Sigmoid colon (tissue), 7 donors: Measurements from ENCODE around the gene ARID3B. TPM values are rescaled to one million over a fixed set of nuclear protein-coding genes. Genes with fewer than 3 reads are reported as not detected.

ENCODE experiments used
- DNase-seq: peaks from one replicate; pipeline ENCODE4 v3.0.0-alpha.2; 2019
- H3K27ac ChIP-seq, 4 donors: fragments of 200-600 bp; sonication (generic); one replicate each; pipeline ENCODE4 v1.5.1; 2016 to 2019; ENCODE audit warnings: mild to moderate bottlenecking in 1 of 4
- H3K27me3 ChIP-seq, 3 donors: fragments of 200-600 bp; sonication (generic); one replicate each; pipeline ENCODE4 v1.5.1; 2019; ENCODE audit warnings: mild to moderate bottlenecking in 1 of 3
- H3K36me3 ChIP-seq, 4 donors: fragments of 200-600 bp; sonication (generic); one replicate each; pipeline ENCODE4 v1.5.1; 2016 to 2019
- H3K4me1 ChIP-seq, 4 donors: fragments of 200-600 bp; sonication (generic); one replicate each; pipeline ENCODE4 v1.5.1; 2017 to 2019
- H3K4me3 ChIP-seq, 4 donors: fragments of 200-600 bp; sonication (generic); one replicate each; pipeline ENCODE4 v1.5.1; 2017 to 2019; ENCODE audit warnings: mild to moderate bottlenecking in 2 of 4, moderate library complexity in 1 of 4
- H3K9me3 ChIP-seq, 4 donors: fragments of 200-600 bp in 3 of 4; sonication (generic) in 3 of 4; one replicate each; pipeline versions ENCODE4 v1.5.1 to v1.6.1; 2013 to 2019
- EP300 ChIP-seq, 4 donors: sonication (generic); formaldehyde crosslinking; IDR thresholded peaks; one replicate each; pipeline ENCODE4 v1.6.1; 2017; ENCODE audit warnings: antibody characterized with exemption in 4 of 4
- POLR2A ChIP-seq, 2 donors: fragments of 450-650 bp; IDR thresholded peaks; one replicate each; pipeline ENCODE4 v1.6.1; 2016; ENCODE audit warnings: antibody characterized with exemption in 2 of 2, mild to moderate bottlenecking in 2 of 2, moderate library complexity in 2 of 2
- POLR2AphosphoS5 ChIP-seq, 4 donors: sonication (generic); formaldehyde crosslinking; IDR thresholded peaks; one replicate each; pipeline ENCODE4 v1.6.1; 2017; ENCODE audit warnings: antibody characterized with exemption in 4 of 4
- WGBS, 2 donors: extraction: QIAGEN DNeasy Blood & Tissue Kit; methylation state at CpG; one replicate each; pipeline ENCODE4 v1.1.7; 2013; 5-methylcytosine and 5-hydroxymethylcytosine counted together
- intact Hi-C: fragments of 100-400 bp; cut with DNase I; formaldehyde crosslinking; loops from one replicate; pipeline ENCODE4 v1.15.1; 2023
- polyA plus RNA-seq, 3 donors: library from polyadenylated mRNA; stranded (reverse); fragments of 200-250 nt; gene quantifications; one replicate each; pipeline ENCODE4 v1.2.3, GENCODE V29; 2013
- total RNA-seq, 4 donors: library from RNA; depleted of rRNA; stranded (reverse); fragments of >200 nt; gene quantifications; one replicate each; pipeline ENCODE4 v1.1.0, GENCODE V29; 2016
- TF ChIP-seq, protein P1 (sequence below), 4 experiments: fragments of 450-650 bp in 3 of 4; fragments of 200-600 bp in 1 of 4; IDR thresholded peaks; one replicate each; pipeline ENCODE4 v1.5.1; 2016 to 2019; ENCODE audit warnings: antibody characterized with exemption in 4 of 4, mild to moderate bottlenecking in 3 of 4, moderate library complexity in 2 of 4
- donor health status: healthy with polysubstance abuse.
- donor health status: Bipolar disorder and iron deficiency.
- donor health status: healthy.

The ARID3B gene
- total and polyA plus RNA-seq, 7 donors, result 2.3 to 9.7 (median 5.3) TPM

DNA sequence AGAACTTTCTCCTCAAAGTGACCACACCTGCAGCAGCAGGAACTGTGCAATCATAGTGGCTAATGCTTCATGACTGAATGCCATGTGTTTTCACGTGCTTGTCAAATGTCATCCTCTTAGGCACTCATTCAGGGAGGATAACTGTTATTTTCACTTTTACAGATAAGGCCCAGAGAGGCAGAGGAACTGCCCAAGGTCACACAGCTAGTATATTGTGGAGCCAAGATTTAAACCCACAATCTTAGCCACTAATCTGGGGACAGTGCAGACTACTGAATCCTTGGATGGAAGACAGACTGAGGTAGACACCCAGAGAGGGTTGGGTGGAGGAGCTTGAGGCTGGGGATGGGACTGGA lies 64.8 kb downstream of the ARID3B start:
- no peak for DNase-seq
- H3K27ac ChIP-seq, result no peak overlapping the region
- no peak overlapping the region for H3K4me3 ChIP-seq
- 78 to 81% methylated on average over 1 of the region's 1 CpG for WGBS, 2 donors
- TF ChIP-seq POLR2A (IDR thresholded peaks at IDR 0.05) (no peak), EP300 (IDR thresholded peaks at IDR 0.05) (no peak), POLR2AphosphoS5 (IDR thresholded peaks at IDR 0.05) (no peak)
- TF ChIP-seq, protein P1, sequence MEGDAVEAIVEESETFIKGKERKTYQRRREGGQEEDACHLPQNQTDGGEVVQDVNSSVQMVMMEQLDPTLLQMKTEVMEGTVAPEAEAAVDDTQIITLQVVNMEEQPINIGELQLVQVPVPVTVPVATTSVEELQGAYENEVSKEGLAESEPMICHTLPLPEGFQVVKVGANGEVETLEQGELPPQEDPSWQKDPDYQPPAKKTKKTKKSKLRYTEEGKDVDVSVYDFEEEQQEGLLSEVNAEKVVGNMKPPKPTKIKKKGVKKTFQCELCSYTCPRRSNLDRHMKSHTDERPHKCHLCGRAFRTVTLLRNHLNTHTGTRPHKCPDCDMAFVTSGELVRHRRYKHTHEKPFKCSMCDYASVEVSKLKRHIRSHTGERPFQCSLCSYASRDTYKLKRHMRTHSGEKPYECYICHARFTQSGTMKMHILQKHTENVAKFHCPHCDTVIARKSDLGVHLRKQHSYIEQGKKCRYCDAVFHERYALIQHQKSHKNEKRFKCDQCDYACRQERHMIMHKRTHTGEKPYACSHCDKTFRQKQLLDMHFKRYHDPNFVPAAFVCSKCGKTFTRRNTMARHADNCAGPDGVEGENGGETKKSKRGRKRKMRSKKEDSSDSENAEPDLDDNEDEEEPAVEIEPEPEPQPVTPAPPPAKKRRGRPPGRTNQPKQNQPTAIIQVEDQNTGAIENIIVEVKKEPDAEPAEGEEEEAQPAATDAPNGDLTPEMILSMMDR (IDR thresholded peaks at IDR 0.05), result no peak
- no peaks in the 10 kb centered on the region for H3K4me1 ChIP-seq
- H3K27me3 ChIP-seq, result no peaks in the 10 kb centered on the region
- intact Hi-C loops, result no loop called here
- no peaks in the 10 kb centered on the region for H3K9me3 ChIP-seq
- H3K36me3 ChIP-seq, result no peaks in the 10 kb centered on the region

DNA sequence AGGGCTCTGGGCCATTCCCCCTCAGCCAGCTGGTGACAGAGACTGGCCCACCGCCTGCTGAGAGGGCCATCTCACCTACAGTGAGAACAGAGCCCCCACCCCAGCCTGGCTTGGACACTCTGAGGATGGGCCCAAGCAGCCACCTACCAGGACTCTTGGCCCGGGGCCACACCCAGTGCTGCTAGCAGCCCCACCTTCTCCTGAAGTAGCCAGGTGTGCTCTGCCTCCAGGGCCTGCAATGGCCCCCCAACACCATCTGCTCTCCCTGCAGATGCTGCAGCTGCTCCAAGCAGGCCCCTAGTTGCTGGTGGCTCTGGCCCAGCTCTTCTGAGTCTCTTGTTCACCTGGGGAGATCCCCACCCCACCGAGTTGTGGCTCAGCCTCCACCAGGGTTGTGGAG lies 67.8 kb downstream of the ARID3B start:
- Histone ChIP-seq H3K9me3 (no peaks in the 10 kb centered on the region), H3K4me3 (no peak overlapping the region), H3K27me3 (no peaks in the 10 kb centered on the region), H3K27ac (no peak overlapping the region), H3K36me3 (no peaks in the 10 kb centered on the region), H3K4me1 (no peaks in the 10 kb centered on the region)
- intact Hi-C loops, result no loop called here
- 60 to 83% methylated on average over 3 of the region's 3 CpGs for WGBS, 2 donors
- no peak for TF ChIP-seq POLR2AphosphoS5 (IDR thresholded peaks at IDR 0.05)
- TF ChIP-seq, protein P1 (IDR thresholded peaks at IDR 0.05), result no peak
- TF ChIP-seq POLR2A (IDR thresholded peaks at IDR 0.05), result no peak
- TF ChIP-seq EP300 (IDR thresholded peaks at IDR 0.05), result no peak
- no peak for DNase-seq

DNA sequence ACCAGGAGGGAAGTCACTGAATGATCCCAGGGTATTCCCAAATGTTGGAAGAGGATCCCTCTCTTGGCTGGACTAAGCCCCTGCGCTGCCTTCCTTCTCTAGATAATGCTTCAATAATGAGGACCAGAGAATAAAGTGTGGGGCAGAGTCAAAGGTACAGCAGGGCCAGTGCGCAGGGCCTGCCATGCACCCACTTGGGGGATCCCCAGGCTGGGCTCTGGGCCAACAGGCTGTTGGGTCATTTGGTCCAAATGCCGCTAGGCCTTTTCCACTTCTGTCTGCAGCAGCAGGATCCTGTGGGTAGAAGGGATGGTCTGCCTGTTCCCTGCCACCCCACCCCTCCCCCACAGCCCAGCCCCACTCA lies 68.9 kb downstream of the ARID3B start:
- intact Hi-C loops, result no loop called here
- H3K9me3 ChIP-seq, result no peaks in the 10 kb centered on the region
- no peaks in the 10 kb centered on the region for H3K27me3 ChIP-seq
- H3K27ac ChIP-seq, result no peak overlapping the region
- no peak overlapping the region for H3K4me3 ChIP-seq
- peaks cover 0 to 11% (median 4%) of the 10 kb centered on the region in 4 donors for H3K4me1 ChIP-seq
- DNase-seq, result no peak
- 90 to 94% methylated on average over 3 of the region's 3 CpGs for WGBS, 2 donors
- TF ChIP-seq EP300 (IDR thresholded peaks at IDR 0.05) (no peak), POLR2AphosphoS5 (IDR thresholded peaks at IDR 0.05) (no peak), POLR2A (IDR thresholded peaks at IDR 0.05) (no peak)
- TF ChIP-seq, protein P1 (IDR thresholded peaks at IDR 0.05), result no peak
- H3K36me3 ChIP-seq, result no peaks in the 10 kb centered on the region

DNA sequence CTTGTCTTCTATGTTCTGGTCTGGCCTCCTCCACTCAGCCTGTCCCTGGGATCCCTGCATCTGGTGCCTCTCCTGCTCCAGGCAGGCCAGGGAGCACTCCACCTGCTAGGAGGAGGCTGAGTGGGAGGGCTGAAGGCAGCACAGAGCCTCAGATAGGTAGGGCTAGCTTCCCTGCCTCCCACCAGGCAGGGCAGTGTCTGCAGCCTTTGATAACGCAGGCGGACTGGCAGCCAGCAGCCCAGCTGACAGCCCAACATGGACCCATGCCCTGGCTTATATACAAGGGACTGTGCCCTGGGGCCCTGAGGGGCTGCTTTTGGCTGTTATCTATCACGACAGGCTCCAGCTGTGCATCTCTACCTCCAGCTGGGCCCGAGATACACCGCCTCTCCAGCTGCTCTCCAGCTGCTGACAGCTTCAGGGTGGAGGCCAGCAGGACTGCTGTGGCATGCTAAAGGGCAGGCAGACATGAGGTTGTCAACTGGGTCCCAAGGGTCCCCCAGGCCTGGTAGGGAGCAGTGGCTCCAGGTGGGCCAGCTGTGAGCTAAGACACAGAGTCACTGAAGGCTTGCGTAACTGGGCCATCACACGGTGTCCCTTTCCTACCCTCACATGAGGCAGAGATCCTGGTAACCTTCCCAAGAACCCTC lies 69.4 kb downstream of the ARID3B start:
- intact Hi-C loops, result no loop called here
- TF ChIP-seq POLR2AphosphoS5 (IDR thresholded peaks at IDR 0.05), result no peak
- TF ChIP-seq POLR2A (IDR thresholded peaks at IDR 0.05), result no peak
- TF ChIP-seq, protein P1 (IDR thresholded peaks at IDR 0.05), result no peak
- no peak for TF ChIP-seq EP300 (IDR thresholded peaks at IDR 0.05)
- peaks cover 0 to 12% (median 5%) of the 10 kb centered on the region in 4 donors for H3K4me1 ChIP-seq

DNA sequence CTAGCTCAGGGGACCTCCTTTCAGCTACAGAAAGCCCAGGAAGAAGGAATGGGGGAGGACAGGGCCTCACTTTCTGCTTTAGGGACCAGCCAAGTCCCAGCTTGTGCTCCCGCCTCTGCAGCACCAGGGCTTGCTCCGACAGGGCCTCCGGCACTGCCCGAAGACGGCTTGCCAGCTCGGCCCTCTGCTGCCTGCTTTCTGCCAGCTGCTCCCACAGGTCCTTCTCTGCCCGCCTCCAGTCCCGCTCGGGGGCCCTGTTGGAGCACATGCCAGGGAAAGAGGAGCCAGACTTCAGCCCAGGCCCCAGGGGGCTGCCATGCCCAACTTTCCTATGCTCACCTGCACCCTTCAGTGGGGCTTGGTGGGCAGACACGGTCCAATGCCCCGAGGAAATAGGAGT lies 70.3 kb downstream of the ARID3B start:
- intact Hi-C loops, result no loop called here
- Histone ChIP-seq H3K4me3 (no peak overlapping the region), H3K9me3 (no peaks in the 10 kb centered on the region), H3K27me3 (no peaks in the 10 kb centered on the region), H3K4me1 (peaks cover 0 to 13% (median 6%) of the 10 kb centered on the region in 4 donors), H3K27ac (no peak overlapping the region), H3K36me3 (no peaks in the 10 kb centered on the region)
- DNase-seq, result no peak
- 92% methylated on average over 11 of the region's 11 CpGs for WGBS, 2 donors
- TF ChIP-seq EP300 (IDR thresholded peaks at IDR 0.05), result no peak
- TF ChIP-seq POLR2A (IDR thresholded peaks at IDR 0.05), result no peak
- TF ChIP-seq, protein P1 (IDR thresholded peaks at IDR 0.05), result no peak
- TF ChIP-seq POLR2AphosphoS5 (IDR thresholded peaks at IDR 0.05), result no peak

More for the DNA sequence above, 69.4 kb downstream of the ARID3B start:
- no peak for DNase-seq
- Histone ChIP-seq H3K9me3 (no peaks in the 10 kb centered on the region), H3K4me3 (no peak overlapping the region), H3K27ac (no peak overlapping the region), H3K36me3 (no peaks in the 10 kb centered on the region), H3K27me3 (no peaks in the 10 kb centered on the region)
- WGBS, 2 donors, result 77 to 79% methylated on average over 7 of the region's 7 CpGs
